ENCODE measurements around the gene BCL7B. TPM values are rescaled to one million over a fixed set of nuclear protein-coding genes. Genes with fewer than 3 reads are reported as not detected.

BCL7B gene
- total and polyA plus RNA-seq, 2 of the 13 experiments (the other 11 are each of a cell fraction or from before 2014, with no cell fraction given) = 24.3 to 38.2 TPM

- TF ChIP-seq ZNF30 (CRISPR knock-in tag; IDR thresholded peaks at IDR 0.05) (no peak), LRRFIP1 (CRISPR knock-in tag; conservative IDR thresholded peaks at IDR 0.05) (no peak), U2AF1 (optimal IDR thresholded peaks at IDR 0.05; ENCODE audit: low read depth, low read length) (no peak), ATF4 (CRISPR knock-in tag; IDR thresholded peaks at IDR 0.05) (no peak)
- TF ChIP-seq, protein P1, sequence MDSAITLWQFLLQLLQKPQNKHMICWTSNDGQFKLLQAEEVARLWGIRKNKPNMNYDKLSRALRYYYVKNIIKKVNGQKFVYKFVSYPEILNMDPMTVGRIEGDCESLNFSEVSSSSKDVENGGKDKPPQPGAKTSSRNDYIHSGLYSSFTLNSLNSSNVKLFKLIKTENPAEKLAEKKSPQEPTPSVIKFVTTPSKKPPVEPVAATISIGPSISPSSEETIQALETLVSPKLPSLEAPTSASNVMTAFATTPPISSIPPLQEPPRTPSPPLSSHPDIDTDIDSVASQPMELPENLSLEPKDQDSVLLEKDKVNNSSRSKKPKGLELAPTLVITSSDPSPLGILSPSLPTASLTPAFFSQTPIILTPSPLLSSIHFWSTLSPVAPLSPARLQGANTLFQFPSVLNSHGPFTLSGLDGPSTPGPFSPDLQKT (CRISPR knock-in tag; IDR thresholded peaks at IDR 0.05; ENCODE audit: borderline replicate concordance) = no peak
These were observed 52.6 kb downstream of the BCL7B start (continued) for GRCh38 chr7:73504920-73505319.

- ATAC-seq (no peak), DNase-seq (ENCODE audit: low spot score) (no peak), FAIRE-seq (no peak)
- in situ Hi-C loops (cut with HindIII; ENCODE audit: extremely low pct_ligation_motif_present, low pct_unique_long_range_greater_than_20kb) = no loop called here
- Histone ChIP-seq H4K20me1 (ENCODE audit: insufficient read depth, low read length) (no peaks in the 10 kb centered on the region), H3K9ac (ENCODE audit: insufficient read depth, low read depth, low read length) (no peak overlapping the region), H3K4me2 (ENCODE audit: low read depth, low read length) (no peak overlapping the region), H3K9me3 (ENCODE audit: low read length) (no peaks in the 10 kb centered on the region), H3K36me3 (replicated peaks in 1 of 2; ENCODE audit: control insufficient read depth in 1 of 2, insufficient read depth in 2 of 2, low read length in 2 of 2) (peaks cover 28 to 84% of the 10 kb centered on the region in 2 experiments), H3K79me2 (ENCODE audit: insufficient read depth, low read length) (peaks cover 15% of the 10 kb centered on the region), H3K4me1 (ENCODE audit: insufficient read depth, low read length) (no peaks in the 10 kb centered on the region), H3K27ac (ENCODE audit: extremely low read length, insufficient read depth, low read length) (no peak overlapping the region), H3K27me3 (ENCODE audit: control insufficient read depth in 1 of 2, insufficient read depth in 2 of 2, low read length in 2 of 2) (no peaks in the 10 kb centered on the region), H2AFZ (ENCODE audit: low read length) (no peak overlapping the region), H3K4me3 (replicated peaks in 1 of 3; ENCODE audit: insufficient read depth in 1 of 3, low read depth in 2 of 3, low read length in 3 of 3) (no peak overlapping the region)
- 100% methylated on average over 2 of the region's 2 CpGs for WGBS (ENCODE audit: low lambda C conversion rate)
- CTCF ChIA-PET (ENCODE audit: low intra/inter-chr PET ratio, low total read pairs) = no interaction called here
- intact Hi-C loops (cut with micrococcal nuclease; ENCODE audit: unreplicated experiment) = no loop called here
- no TSS peak for BruUV-seq (replicated peaks)
- POLR2A ChIA-PET = no interaction called here
- TF ChIP-seq CREB3 (CRISPR knock-in tag; IDR thresholded peaks at IDR 0.05) (no peak), ZNF597 (CRISPR knock-in tag; IDR thresholded peaks at IDR 0.05) (no peak), AHDC1 (CRISPR knock-in tag; IDR thresholded peaks at IDR 0.05; ENCODE audit: borderline replicate concordance) (no peak), YY1 (IDR thresholded peaks at IDR 0.05; ENCODE audit: insufficient read depth, insufficient replicate concordance, low read depth, low read length) (no peak), SP140L (CRISPR knock-in tag; IDR thresholded peaks at IDR 0.05; ENCODE audit: borderline replicate concordance) (no peak)
These were observed 53.5 kb downstream of the BCL7B start for GRCh38 chr7:73504017-73504416.
